IMR-90 (cell line): Measurements from ENCODE around the gene PLCH2. TPM values are rescaled to one million over a fixed set of nuclear protein-coding genes. Genes with fewer than 3 reads are reported as not detected.

Experiments
- ATAC-seq: fragments of 200-7000 bp; cut with Tn5 transposase; 2 replicates; pipeline ENCODE4 v1.9.1; 2020; ENCODE audit warnings: low read depth, mild to moderate bottlenecking, moderate library complexity
- Bru-seq: library from RNA; stranded (reverse); fragments of 400-500 nt; gene quantifications from one replicate; lab custom pipeline; 2021; lab: Mats Ljungman, UMichigan
- BruChase-seq, 2 experiments: library from RNA; stranded (reverse); fragments of 400-500 nt; gene quantifications; one replicate each; lab custom pipeline; 2021; lab: Mats Ljungman, UMichigan
- BruUV-seq: library from RNA; stranded (reverse); fragments of 400-500 nt; replicated peaks from 2 replicates; lab custom pipeline; 2021; lab: Mats Ljungman, UMichigan
- CTCF ChIA-PET: fragments of 300-600 bp; formaldehyde crosslinking; extraction: SDS; loops from one replicate; lab custom pipeline; 2021; ENCODE audit warnings: antibody characterized with exemption; lab: Yijun Ruan, JAX
- POLR2A ChIA-PET: fragments of 300-600 bp; sonication (Branson Sonifier 250); formaldehyde crosslinking; loops from one replicate; lab custom pipeline; 2022; ENCODE audit warnings: antibody characterized with exemption; ENCODE audit not compliant: unreplicated experiment; lab: Charles Lee
- DNase-seq: peaks from one replicate; pipeline ENCODE4 v3.0.0; 2013
- H2AFZ ChIP-seq: replicated peaks from 2 replicates; pipeline ENCODE3; 2013; ENCODE audit warnings: low read length, mild to moderate bottlenecking; ENCODE audit not compliant: poor library complexity
- H2AK5ac ChIP-seq: 2 replicates; pipeline ENCODE4 v1.6.1; 2013; ENCODE audit warnings: low read depth, low read length, inconsistent platforms
- H2AK9ac ChIP-seq: replicated peaks from 2 replicates; pipeline ENCODE3; 2013; ENCODE audit warnings: mild to moderate bottlenecking, low read depth, low read length, moderate library complexity; ENCODE audit not compliant: poor library complexity
- H2BK120ac ChIP-seq: 2 replicates; pipeline ENCODE4 v1.6.1; 2013; ENCODE audit warnings: low read depth, low read length, inconsistent platforms
- H2BK15ac ChIP-seq: 3 replicates; pipeline ENCODE4 v1.6.1; 2013; ENCODE audit warnings: low read depth, low read length, inconsistent platforms
- H2BK20ac ChIP-seq: 2 replicates; pipeline ENCODE4 v1.6.1; 2013; ENCODE audit warnings: low read depth, mild to moderate bottlenecking, inconsistent platforms, low read length, moderate library complexity
- H2BK5ac ChIP-seq: 2 replicates; pipeline ENCODE4 v1.6.1; 2013; ENCODE audit warnings: mild to moderate bottlenecking, low read depth, low read length, inconsistent platforms; ENCODE audit not compliant: poor library complexity, severe bottlenecking
- H3K14ac ChIP-seq: replicated peaks from 2 replicates; pipeline ENCODE4 v1.6.1; 2013; ENCODE audit warnings: low read depth, low read length, inconsistent platforms
- H3K18ac ChIP-seq: 2 replicates; pipeline ENCODE4 v1.6.1; 2013; ENCODE audit warnings: low read depth, low read length, control low read depth
- H3K23ac ChIP-seq: 2 replicates; pipeline ENCODE4 v1.6.1; 2013; ENCODE audit warnings: low read depth, low read length, inconsistent platforms
- H3K27ac ChIP-seq: 2 replicates; pipeline ENCODE4 v1.5.1; 2013; ENCODE audit warnings: mild to moderate bottlenecking, control low read depth, low read length; ENCODE audit not compliant: insufficient read depth
- H3K27me3 ChIP-seq: 2 replicates; pipeline ENCODE4 v1.6.1; 2013; ENCODE audit warnings: low read length; ENCODE audit not compliant: control insufficient read depth, insufficient read depth
- H3K36me3 ChIP-seq: 2 replicates; pipeline ENCODE4 v1.6.1; 2013; ENCODE audit warnings: low read length, mixed read lengths; ENCODE audit not compliant: control insufficient read depth, insufficient read depth
- H3K4ac ChIP-seq: 2 replicates; pipeline ENCODE4 v1.6.1; 2013; ENCODE audit warnings: low read depth, low read length, inconsistent platforms
- H3K4me1 ChIP-seq: 2 replicates; pipeline ENCODE4 v1.6.1; 2013; ENCODE audit warnings: low read length, mixed read lengths; ENCODE audit not compliant: control insufficient read depth, insufficient read depth
- H3K4me2 ChIP-seq: 2 replicates; pipeline ENCODE4 v1.6.1; 2013; ENCODE audit warnings: low read depth, mild to moderate bottlenecking, control low read depth, low read length, moderate library complexity
- H3K4me3 ChIP-seq: 2 replicates; pipeline ENCODE4 v1.5.1; 2013; ENCODE audit warnings: low read depth, mild to moderate bottlenecking, control low read depth, low read length, moderate library complexity; ENCODE audit not compliant: insufficient read depth
- H3K56ac ChIP-seq: 2 replicates; pipeline ENCODE4 v1.6.1; 2013; ENCODE audit warnings: low read length, inconsistent platforms; ENCODE audit not compliant: insufficient read depth; ENCODE audit errors: extremely low read depth
- H3K79me1 ChIP-seq, 2 experiments: 2 replicates each; pipeline ENCODE4 v1.6.1; 2013; ENCODE audit warnings: low read length in 2 of 2, inconsistent platforms in 1 of 2, low read depth in 1 of 2
- H3K9ac ChIP-seq: 2 replicates; pipeline ENCODE4 v1.6.1; 2013; ENCODE audit warnings: low read depth, low read length, control low read depth
- H3K9me1 ChIP-seq: 2 replicates; pipeline ENCODE4 v1.6.1; 2013; ENCODE audit warnings: low read length, inconsistent platforms; ENCODE audit not compliant: insufficient read depth
- H3K9me3 ChIP-seq: 2 replicates; pipeline ENCODE4 v1.6.1; 2013; ENCODE audit warnings: low read length; ENCODE audit not compliant: control insufficient read depth, insufficient read depth
- H4K20me1 ChIP-seq: 2 replicates; pipeline ENCODE4 v1.6.1; 2013; ENCODE audit warnings: low read length, inconsistent platforms; ENCODE audit not compliant: insufficient read depth
- H4K5ac ChIP-seq: 2 replicates; pipeline ENCODE4 v1.6.1; 2013; ENCODE audit warnings: mild to moderate bottlenecking, low read depth, low read length, control low read depth
- H4K8ac ChIP-seq, 2 experiments: 2 replicates each; pipeline ENCODE4 v1.6.1; 2013; ENCODE audit warnings: low read depth in 2 of 2, low read length in 2 of 2, control low read depth in 1 of 2, inconsistent platforms in 1 of 2
- H4K91ac ChIP-seq: 2 replicates; pipeline ENCODE4 v1.6.1; 2013; ENCODE audit warnings: low read depth, low read length, inconsistent platforms; ENCODE audit not compliant: insufficient read depth
- BHLHE40 ChIP-seq: fragments of 150-350 bp; IDR thresholded peaks from 2 replicates; pipeline ENCODE4 v1.6.1; 2016; ENCODE audit warnings: mild to moderate bottlenecking, low read depth, low read length
- FOS ChIP-seq: fragments of 150-350 bp; IDR thresholded peaks from 2 replicates; pipeline ENCODE4 v1.6.1; 2016; ENCODE audit warnings: low read depth, low read length
- POLR2A ChIP-seq: IDR thresholded peaks from 2 replicates; pipeline ENCODE4 v1.6.1; 2012; ENCODE audit warnings: mild to moderate bottlenecking, low read depth, low read length
- RAD21 ChIP-seq: IDR thresholded peaks from 2 replicates; pipeline ENCODE4 v1.6.1; 2012; ENCODE audit warnings: low read length, improper control_type of control experiment
- SMC3 ChIP-seq: fragments of 150-350 bp; IDR thresholded peaks from 2 replicates; pipeline ENCODE4 v1.6.1; 2016; ENCODE audit warnings: low read depth, mild to moderate bottlenecking, antibody characterized with exemption, low read length, moderate library complexity
- WGBS, 2 experiments: methylation state at CpG; one replicate each; pipeline versions ENCODE4 v1.1.5 to v1.1.7; 2013; ENCODE audit warnings: missing lambda C conversion rate in 2 of 2; ENCODE audit not compliant: insufficient read length in 1 of 2; ENCODE audit errors: extremely low coverage in 2 of 2; 5-methylcytosine and 5-hydroxymethylcytosine counted together
- dilution Hi-C: fragments of 300-500 bp; cut with HindIII; formaldehyde crosslinking; loops from one replicate; pipeline ENCODE4 v1.14.3; 2018; ENCODE audit warnings: low sequenced_read_pairs; ENCODE audit not compliant: unreplicated experiment
- in situ Hi-C: fragments of 300-500 bp; cut with MboI; formaldehyde crosslinking; loops from 3 replicates; pipeline ENCODE4 v1.14.3; 2019; ENCODE audit warnings: low sequenced_read_pairs, inconsistent platforms, mixed read lengths
- intact Hi-C: fragments of 100-400 bp; cut with micrococcal nuclease; formaldehyde crosslinking; loops from 2 replicates; pipeline ENCODE4 v1.10.0; 2022
- long read RNA-seq: library from polyadenylated mRNA; unstranded; transcript quantifications from one replicate; pipeline ENCODE4 v2.0.0, GENCODE V29; 2021; ENCODE audit not compliant: unreplicated experiment
- polyA plus RNA-seq, 3 experiments: library from polyadenylated mRNA; depleted of rRNA; stranded (reverse); fragments of >200 nt; gene quantifications; 2 replicates each; pipeline ENCODE4 v1.2.3, GENCODE V29; 2012; ENCODE audit warnings: low replicate concordance in 1 of 3
- total RNA-seq: library from RNA; depleted of rRNA; stranded (reverse); fragments of >200 nt; gene quantifications from 2 replicates; pipeline ENCODE4 v1.2.3, GENCODE V29; 2012; rRNA removed

PLCH2 gene
- total RNA-seq (0.18 and 0.28 TPM in 2 replicates), polyA plus RNA-seq (2012; rRNA removed) (1.9 and 2.4 TPM in 2 replicates), Bru-seq, nascent RNA (percentile 7 among the genes with signal in this experiment), BruChase-seq, experiment 1, labeled RNA remaining after a 6-hour chase (percentile 11 among the genes with signal in this experiment), BruChase-seq, experiment 2, labeled RNA remaining after a 2-hour chase (percentile 13 among the genes with signal in this experiment)
- polyA plus RNA-seq (2012; cell fraction: cytosol; rRNA removed): 1.4 and 2.4 TPM in 2 replicates
- 7.8 and 21.5 TPM in 2 replicates for polyA plus RNA-seq (2012; cell fraction: nucleus; rRNA removed; ENCODE audit: low replicate concordance)
- long read RNA-seq, partial matches to known transcripts: 0 of 1 reads
- long read RNA-seq, other reads (novel, unspliced or antisense): 1 of 1 reads

- ChIA-PET CTCF (no interaction called here), POLR2A (no interaction called here)
- no peak for ATAC-seq
Measured at GRCh38 chr1:2476061-2476999, at the start of gene PLCH2. Gene PLCH2 (plus strand): TSS chr1:2476289. CDS start chr1:2476589, 300 bp downstream.

More at GRCh38 chr1:2476061-2476999, at the start of gene PLCH2:
- TF ChIP-seq BHLHE40 (no peak), POLR2A (no peak), SMC3 (no peak), RAD21 (no peak), FOS (no peak)
- dilution Hi-C loops: no loop called here
- Histone ChIP-seq H3K79me1 (no peaks in the 10 kb centered on the region), H3K4me2 (no peak within 1 kb of the TSS), H2BK15ac (no peak within 1 kb of the TSS), H3K4me1 (no peaks in the 10 kb centered on the region), H4K20me1 (no peaks in the 10 kb centered on the region), H4K8ac (no peak within 1 kb of the TSS), H3K14ac (no peak within 1 kb of the TSS), H3K4ac (no peak within 1 kb of the TSS), H3K36me3 (no peaks in the 10 kb centered on the region), H2BK120ac (no peak within 1 kb of the TSS), H4K91ac (no peak within 1 kb of the TSS), H2BK20ac (no peak within 1 kb of the TSS), H2AK5ac (no peak within 1 kb of the TSS; the same call in 1 of the 2 replicates), H2AFZ (no peak within 1 kb of the TSS), H2AK9ac (no peak within 1 kb of the TSS), H3K56ac (no peak within 1 kb of the TSS), H4K5ac (no peak within 1 kb of the TSS), H3K23ac (no peak within 1 kb of the TSS), H3K18ac (no peak within 1 kb of the TSS), H3K27ac (no peak within 1 kb of the TSS), H3K9ac (no peak within 1 kb of the TSS), H3K9me1 (no peaks in the 10 kb centered on the region), H3K27me3 (peaks cover 25% of the 10 kb centered on the region), H3K9me3 (no peaks in the 10 kb centered on the region), H2BK5ac (no peak within 1 kb of the TSS), H3K4me3 (no peak within 1 kb of the TSS)
- WGBS, 2 experiments: 70% methylated on average over 16 of the region's 34 CpGs; no CpG with 5 or more reads in 1 of the 2 experiments
- no peak for DNase-seq
- intact Hi-C loops: no loop called here
- in situ Hi-C loops: no loop called here
- no TSS peak for BruUV-seq
